Hepatocyte (in vitro differentiated cells): Measurements from ENCODE around the gene NOC4L. TPM values are rescaled to one million over a fixed set of nuclear protein-coding genes. Genes with fewer than 3 reads are reported as not detected.

Source experiments
- DNase-seq: peaks from one replicate; pipeline ENCODE4 v3.0.0-alpha.2; 2016; ENCODE audit warnings: low spot score
- H2AFZ ChIP-seq: fragments of 200-600 bp; sonication (generic); 2 replicates; pipeline ENCODE4 v1.6.0; 2016; ENCODE audit warnings: antibody characterized with exemption, mild to moderate bottlenecking
- H3K27ac ChIP-seq: fragments of 200-600 bp; sonication (generic); 2 replicates; pipeline ENCODE4 v1.5.1; 2016; ENCODE audit warnings: mild to moderate bottlenecking
- H3K27me3 ChIP-seq: fragments of 200-600 bp; sonication (generic); 2 replicates; pipeline ENCODE4 v1.6.1; 2016
- H3K36me3 ChIP-seq: fragments of 200-600 bp; sonication (generic); replicated peaks from 2 replicates; pipeline ENCODE4 v1.5.1; 2016; ENCODE audit warnings: low read depth; ENCODE audit not compliant: insufficient read depth
- H3K4me1 ChIP-seq: fragments of 200-600 bp; sonication (generic); 2 replicates; pipeline ENCODE4 v1.5.1; 2016; ENCODE audit warnings: mild to moderate bottlenecking, moderate library complexity; ENCODE audit not compliant: insufficient read depth
- H3K4me2 ChIP-seq: fragments of 200-600 bp; sonication (generic); 2 replicates; pipeline ENCODE4 v1.6.0; 2016
- H3K4me3 ChIP-seq: fragments of 200-600 bp; sonication (generic); 2 replicates; pipeline ENCODE4 v1.5.1; 2016; ENCODE audit warnings: mild to moderate bottlenecking
- H3K79me2 ChIP-seq: fragments of 200-600 bp; sonication (generic); 2 replicates; pipeline ENCODE4 v1.6.0; 2017; ENCODE audit warnings: mild to moderate bottlenecking
- H3K9me2 ChIP-seq: fragments of 200-600 bp; sonication (generic); replicated peaks from 2 replicates; pipeline ENCODE4 v1.6.0; 2017; ENCODE audit warnings: mild to moderate bottlenecking; ENCODE audit not compliant: insufficient read depth
- H3K9me3 ChIP-seq: fragments of 200-600 bp; sonication (generic); 2 replicates; pipeline ENCODE4 v1.5.1; 2016; ENCODE audit warnings: low read depth, mild to moderate bottlenecking
- H4K20me1 ChIP-seq: fragments of 200-600 bp; sonication (generic); 2 replicates; pipeline ENCODE4 v1.6.0; 2016; ENCODE audit warnings: mild to moderate bottlenecking; ENCODE audit not compliant: insufficient read depth, poor library complexity, severe bottlenecking
- EZH2 ChIP-seq: fragments of 200-600 bp; sonication (generic); IDR thresholded peaks from 2 replicates; pipeline ENCODE4 v1.6.1; 2016; ENCODE audit warnings: antibody characterized with exemption, mild to moderate bottlenecking, borderline replicate concordance
- EZH2phosphoT487 ChIP-seq: fragments of 200-600 bp; sonication (generic); IDR thresholded peaks from one replicate; pipeline ENCODE4 v1.6.1; 2018; ENCODE audit warnings: antibody characterized with exemption, mild to moderate bottlenecking, low read depth, moderate library complexity; ENCODE audit not compliant: unreplicated experiment, severe bottlenecking
- WGBS: methylation state at CpG from one replicate; pipeline ENCODE4 v1.1.6; 2016; ENCODE audit warnings: low lambda C conversion rate; ENCODE audit errors: missing lambda C conversion rate; 5-methylcytosine and 5-hydroxymethylcytosine counted together
- polyA plus RNA-seq: library from polyadenylated mRNA; unstranded; fragments of >200 nt; fragmentation: Nextera tagmentation; extraction: Ambion mirVana; gene quantifications from 2 replicates; pipeline ENCODE4 v1.2.1, GENCODE V29; 2016
- total RNA-seq: library from RNA; depleted of rRNA; stranded (reverse); fragments of >200 nt; gene quantifications from 2 replicates; pipeline ENCODE4 v1.2.3, GENCODE V29; 2014
- TF ChIP-seq, protein P1 (sequence below): fragments of 200-600 bp; sonication (generic); IDR thresholded peaks from 2 replicates; pipeline ENCODE4 v1.5.1; 2016; ENCODE audit warnings: antibody characterized with exemption, mild to moderate bottlenecking; ENCODE audit not compliant: poor library complexity

NOC4L gene
- total and polyA plus RNA-seq, 2 experiments from 2014 or later = 8.9 to 31.8 TPM

DNA sequence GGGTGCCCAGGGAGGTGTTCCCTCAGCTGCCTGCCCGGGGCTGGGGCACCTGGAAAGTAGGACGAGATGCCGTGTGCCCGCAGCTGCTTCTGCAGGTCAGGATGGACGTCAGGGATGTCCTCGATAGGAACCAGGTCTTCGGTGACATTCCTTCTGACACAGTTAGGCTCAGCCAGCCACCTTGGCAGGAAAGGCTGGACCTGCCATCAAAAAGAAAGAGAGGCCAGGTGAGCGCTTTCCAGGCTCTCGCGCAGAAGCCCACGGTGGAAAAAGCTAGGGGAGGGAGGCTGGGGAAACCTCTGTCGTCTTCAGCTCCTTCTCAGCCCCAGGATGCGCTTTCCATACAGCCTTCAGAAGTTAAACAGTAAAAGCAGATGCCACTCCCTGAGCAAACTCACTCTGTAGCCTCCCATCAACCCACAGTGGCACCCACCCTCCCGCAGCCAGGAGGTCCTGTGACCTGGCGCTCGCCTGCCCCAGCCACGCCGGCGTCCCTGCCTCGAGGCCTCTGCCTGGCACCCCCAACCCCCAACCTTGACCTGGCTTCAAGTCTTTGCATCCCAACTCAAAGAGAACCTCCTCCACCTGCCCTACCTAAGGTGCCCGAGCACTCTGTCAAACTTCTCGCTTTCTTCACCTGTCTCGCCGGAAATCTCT is 1.4 kb upstream of the NOC4L start:
- Histone ChIP-seq H3K36me3 (no peaks in the 10 kb centered on the region), H3K79me2 (peaks cover 22% of the 10 kb centered on the region), H3K4me2 (peak overlapping the region; percentile 99), H3K27me3 (no peaks in the 10 kb centered on the region), H3K9me2 (no peaks in the 10 kb centered on the region), H3K4me1 (peaks cover 11% of the 10 kb centered on the region), H2AFZ (no peak overlapping the region), H4K20me1 (no peaks in the 10 kb centered on the region), H3K27ac (no peak overlapping the region), H3K9me3 (no peaks in the 10 kb centered on the region), H3K4me3 (peak overlapping the region; percentile 83)
- TF ChIP-seq EZH2 (no peak), EZH2phosphoT487 (no peak)
- TF ChIP-seq, protein P1, sequence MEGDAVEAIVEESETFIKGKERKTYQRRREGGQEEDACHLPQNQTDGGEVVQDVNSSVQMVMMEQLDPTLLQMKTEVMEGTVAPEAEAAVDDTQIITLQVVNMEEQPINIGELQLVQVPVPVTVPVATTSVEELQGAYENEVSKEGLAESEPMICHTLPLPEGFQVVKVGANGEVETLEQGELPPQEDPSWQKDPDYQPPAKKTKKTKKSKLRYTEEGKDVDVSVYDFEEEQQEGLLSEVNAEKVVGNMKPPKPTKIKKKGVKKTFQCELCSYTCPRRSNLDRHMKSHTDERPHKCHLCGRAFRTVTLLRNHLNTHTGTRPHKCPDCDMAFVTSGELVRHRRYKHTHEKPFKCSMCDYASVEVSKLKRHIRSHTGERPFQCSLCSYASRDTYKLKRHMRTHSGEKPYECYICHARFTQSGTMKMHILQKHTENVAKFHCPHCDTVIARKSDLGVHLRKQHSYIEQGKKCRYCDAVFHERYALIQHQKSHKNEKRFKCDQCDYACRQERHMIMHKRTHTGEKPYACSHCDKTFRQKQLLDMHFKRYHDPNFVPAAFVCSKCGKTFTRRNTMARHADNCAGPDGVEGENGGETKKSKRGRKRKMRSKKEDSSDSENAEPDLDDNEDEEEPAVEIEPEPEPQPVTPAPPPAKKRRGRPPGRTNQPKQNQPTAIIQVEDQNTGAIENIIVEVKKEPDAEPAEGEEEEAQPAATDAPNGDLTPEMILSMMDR = no peak
- 88% methylated on average over 24 of the region's 24 CpGs for WGBS
- DNase-seq = no peak

DNA sequence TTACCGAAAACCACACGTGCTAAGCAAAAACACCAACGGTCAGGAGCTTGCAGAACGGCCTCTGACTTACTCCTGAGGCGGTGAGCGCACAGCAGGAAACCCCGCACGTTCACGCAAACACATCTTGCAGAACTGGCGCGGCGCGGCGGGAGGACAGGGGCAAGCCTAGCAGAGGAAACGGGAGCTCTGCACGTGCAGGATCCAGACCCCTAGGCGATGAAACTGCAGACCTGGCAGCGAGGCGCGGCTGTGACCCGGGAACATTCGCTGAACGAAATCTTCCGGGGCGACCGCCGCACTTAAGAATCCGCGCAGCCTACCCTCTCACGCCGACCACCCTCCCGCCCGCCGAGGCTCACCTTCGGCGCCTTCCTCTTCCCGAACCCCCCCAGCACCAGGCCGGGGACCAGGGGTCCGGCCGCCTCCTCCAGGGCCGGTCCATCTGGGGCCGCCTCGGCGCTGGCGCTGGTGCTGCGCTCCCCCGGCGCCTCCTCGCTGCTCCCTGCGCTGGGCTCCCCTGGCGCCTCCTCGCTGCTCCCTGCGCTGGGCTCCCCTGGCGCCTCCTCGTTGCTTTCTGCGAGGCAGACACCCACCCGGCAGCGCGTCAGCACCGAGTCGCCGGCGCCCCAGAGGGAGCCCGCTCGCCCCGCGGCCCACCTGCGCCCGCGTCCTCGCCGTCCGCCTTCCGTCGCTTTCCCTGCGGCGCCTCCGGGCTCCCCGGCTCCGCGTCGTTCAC is 753 bp upstream of the NOC4L start:
- no peaks in the 10 kb centered on the region for H3K36me3 ChIP-seq
- H3K4me2 ChIP-seq = peak overlapping the region; percentile 99
- no peaks in the 10 kb centered on the region for H3K27me3 ChIP-seq
- H3K4me1 ChIP-seq = peaks cover 11% of the 10 kb centered on the region
- peak overlapping the region; percentile 46 for H3K27ac ChIP-seq
- WGBS = 7% methylated on average over 73 of the region's 82 CpGs
- no peaks in the 10 kb centered on the region for H4K20me1 ChIP-seq
- peak overlapping the region; percentile 83 for H3K4me3 ChIP-seq
- no peak overlapping the region for H2AFZ ChIP-seq
- no peak for TF ChIP-seq EZH2phosphoT487
- no peak for TF ChIP-seq EZH2
- TF ChIP-seq, protein P1 = no peak
- no peaks in the 10 kb centered on the region for H3K9me3 ChIP-seq
- peak; percentile 41 for DNase-seq
- peaks cover 22% of the 10 kb centered on the region for H3K79me2 ChIP-seq
- H3K9me2 ChIP-seq = no peaks in the 10 kb centered on the region

DNA sequence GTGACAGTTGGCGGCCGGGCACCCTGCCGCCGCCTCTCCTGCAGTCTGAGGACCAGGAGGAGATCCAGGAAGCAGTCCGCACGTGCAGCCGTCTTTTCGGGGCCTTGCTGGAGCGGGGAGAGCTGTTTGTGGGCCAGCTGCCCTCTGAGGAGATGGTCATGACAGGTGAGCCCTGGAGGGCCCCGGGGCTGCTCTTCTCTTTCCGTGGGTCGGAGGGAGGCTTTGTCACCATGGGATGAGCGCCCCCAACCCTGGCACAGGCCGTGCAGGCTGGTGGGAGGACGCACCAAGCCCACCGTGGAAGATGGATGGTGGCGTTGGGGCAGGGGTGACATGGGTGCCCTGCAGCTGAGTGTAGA is 532 bp downstream of the NOC4L start:
- peak overlapping the region; percentile 77 for H3K27ac ChIP-seq
- peak overlapping the region; percentile 89 for H2AFZ ChIP-seq
- TF ChIP-seq EZH2phosphoT487 (no peak), EZH2 (no peak)
- TF ChIP-seq, protein P1 = no peak
- H3K4me1 ChIP-seq = peaks cover 11% of the 10 kb centered on the region
- H3K4me3 ChIP-seq = peak overlapping the region; percentile 88
- peaks cover 22% of the 10 kb centered on the region for H3K79me2 ChIP-seq
- H3K4me2 ChIP-seq = peak overlapping the region; percentile 96
- H3K27me3 ChIP-seq = no peaks in the 10 kb centered on the region
- H4K20me1 ChIP-seq = no peaks in the 10 kb centered on the region
- WGBS = 9% methylated on average over 13 of the region's 17 CpGs
- no peak for DNase-seq
- no peaks in the 10 kb centered on the region for H3K9me2 ChIP-seq
- no peaks in the 10 kb centered on the region for H3K9me3 ChIP-seq
- no peaks in the 10 kb centered on the region for H3K36me3 ChIP-seq
